ENCODE results near the gene NUP62. TPM values are rescaled to one million over a fixed set of nuclear protein-coding genes. Genes with fewer than 3 reads are reported as not detected.

NUP62 gene
- total RNA-seq, 3 donors from 2014 or later (not counting 1 experiment from before 2014, with no cell fraction given): 34.2 to 57.4 (median 40.9) TPM

GRCh38 chr19:49894011-49894664, 35.2 kb downstream of the NUP62 start:
- intact Hi-C loops (cut with micrococcal nuclease): no loop called here
- DNase-seq: no peak
- H3K9me3 Mint-ChIP-seq: no peaks in the 10 kb centered on the region
- Histone ChIP-seq H3K36me3 (ENCODE audit: control insufficient read depth, insufficient read depth, low read length) (no peaks in the 10 kb centered on the region), H3K27ac (ENCODE audit: low read length) (no peak overlapping the region), H3K27me3 (ENCODE audit: control insufficient read depth, insufficient read depth, low read length) (no peaks in the 10 kb centered on the region), H3K9me3 (ENCODE audit: control insufficient read depth, insufficient read depth, low read length) (no peaks in the 10 kb centered on the region), H3K4me3 (ENCODE audit: low read length) (no peak overlapping the region), H3K4me1 (ENCODE audit: control insufficient read depth, insufficient read depth, low read length) (peaks cover 55% of the 10 kb centered on the region)
- H3K4me3 Mint-ChIP-seq: no peak overlapping the region
- WGBS (ENCODE audit: insufficient coverage): 87% methylated on average over 18 of the region's 18 CpGs
- H3K4me1 Mint-ChIP-seq: peaks cover 19 to 29% of the 10 kb centered on the region in 2 donors
- H3K36me3 Mint-ChIP-seq: no peaks in the 10 kb centered on the region
- no peaks in the 10 kb centered on the region for H3K27me3 Mint-ChIP-seq (ENCODE audit: low read depth in 2 of 2)
- no peak for TF ChIP-seq CTCF (IDR thresholded peaks at IDR 0.05)
- H3K27ac Mint-ChIP-seq: peak overlapping the region in 1 of 2 donors; percentile 97
- no peak for ATAC-seq

GRCh38 chr19:49892716-49893115, 36.6 kb downstream of the NUP62 start:
- no CpG with 5 or more reads among the region's 1 CpG for WGBS (ENCODE audit: insufficient coverage)
- Histone ChIP-seq H3K27ac (ENCODE audit: low read length) (no peak overlapping the region), H3K9me3 (ENCODE audit: control insufficient read depth, insufficient read depth, low read length) (no peaks in the 10 kb centered on the region), H3K4me3 (ENCODE audit: low read length) (no peak overlapping the region), H3K4me1 (ENCODE audit: control insufficient read depth, insufficient read depth, low read length) (peaks cover 45% of the 10 kb centered on the region), H3K27me3 (ENCODE audit: control insufficient read depth, insufficient read depth, low read length) (no peaks in the 10 kb centered on the region), H3K36me3 (ENCODE audit: control insufficient read depth, insufficient read depth, low read length) (no peaks in the 10 kb centered on the region)
- Mint-ChIP-seq H3K9me3 (no peaks in the 10 kb centered on the region), H3K27ac (peak overlapping the region in 1 of 2 donors; percentile 97), H3K36me3 (no peaks in the 10 kb centered on the region), H3K4me3 (peak overlapping the region; percentile 47), H3K27me3 (ENCODE audit: low read depth in 2 of 2) (no peaks in the 10 kb centered on the region), H3K4me1 (peaks cover 16 to 26% of the 10 kb centered on the region in 2 donors)
- ATAC-seq: no peak
- DNase-seq: no peak
- intact Hi-C loops (cut with micrococcal nuclease): no loop called here
- TF ChIP-seq CTCF (IDR thresholded peaks at IDR 0.05): no peak

GRCh38 chr19:49891393-49891792, 37.9 kb downstream of the NUP62 start:
- H3K9me3 Mint-ChIP-seq: no peaks in the 10 kb centered on the region
- no peaks in the 10 kb centered on the region for H3K9me3 ChIP-seq (ENCODE audit: control insufficient read depth, insufficient read depth, low read length)
- DNase-seq (no peak), ATAC-seq (no peak)
- no peaks in the 10 kb centered on the region for H3K36me3 Mint-ChIP-seq
- no peaks in the 10 kb centered on the region for H3K27me3 ChIP-seq (ENCODE audit: control insufficient read depth, insufficient read depth, low read length)
- H3K4me1 Mint-ChIP-seq: peaks cover 3 to 12% of the 10 kb centered on the region in 2 donors
- H3K36me3 ChIP-seq (ENCODE audit: control insufficient read depth, insufficient read depth, low read length): no peaks in the 10 kb centered on the region
- H3K4me3 Mint-ChIP-seq: peak overlapping the region; percentile 6
- no peak overlapping the region for H3K27ac ChIP-seq (ENCODE audit: low read length)
- intact Hi-C loops (cut with micrococcal nuclease): no loop called here
- H3K27ac Mint-ChIP-seq: peak overlapping the region in 1 of 2 donors; percentile 51
- no peak for TF ChIP-seq CTCF (IDR thresholded peaks at IDR 0.05)
- H3K4me1 ChIP-seq (ENCODE audit: control insufficient read depth, insufficient read depth, low read length): peaks cover 32% of the 10 kb centered on the region
- no peak overlapping the region for H3K4me3 ChIP-seq (ENCODE audit: low read length)
- WGBS (ENCODE audit: insufficient coverage): 94% methylated on average over 17 of the region's 17 CpGs
- no peaks in the 10 kb centered on the region for H3K27me3 Mint-ChIP-seq (ENCODE audit: low read depth in 2 of 2)

All from natural killer cell (primary cell).